Measurements from ENCODE around the gene TMEM258. TPM values are rescaled to one million over a fixed set of nuclear protein-coding genes. Genes with fewer than 3 reads are reported as not detected.

Gene TMEM258
- total RNA-seq, 2 donors from 2014 or later, result 145 to 153 TPM

GRCh38 chr11:61774411-61774810 is 18.0 kb downstream of the TMEM258 start:
- ATAC-seq, result no peak
- DNase-seq (ENCODE audit: low spot score in 2 of 2), result no peak
- no peaks in the 10 kb centered on the region for H3K9me3 Mint-ChIP-seq
- H3K27ac Mint-ChIP-seq, result no peak overlapping the region
- H3K36me3 Mint-ChIP-seq, result no peaks in the 10 kb centered on the region

- H3K9me3 Mint-ChIP-seq, result no peaks in the 10 kb centered on the region
- ATAC-seq (no peak), DNase-seq (ENCODE audit: low spot score in 2 of 2) (no peak)
- no peaks in the 10 kb centered on the region for H3K36me3 Mint-ChIP-seq
- peak overlapping the region in 1 of 2 donors; percentile 49 for H3K27ac Mint-ChIP-seq
These were observed 18.6 kb downstream of the TMEM258 start for GRCh38 chr11:61773809-61774208.

GRCh38 chr11:61773356-61773755 is 19.0 kb downstream of the TMEM258 start:
- Mint-ChIP-seq H3K9me3 (no peaks in the 10 kb centered on the region), H3K27ac (peak overlapping the region in 1 of 2 donors; percentile 49), H3K36me3 (no peaks in the 10 kb centered on the region)
- DNase-seq (ENCODE audit: low spot score in 2 of 2), result no peak
- no peak for ATAC-seq

- ATAC-seq (no peak), DNase-seq (ENCODE audit: low spot score in 2 of 2) (no peak)
- Mint-ChIP-seq H3K36me3 (no peaks in the 10 kb centered on the region), H3K9me3 (no peaks in the 10 kb centered on the region), H3K27ac (no peak overlapping the region)
These were observed 20.4 kb downstream of the TMEM258 start for GRCh38 chr11:61771985-61772455.

GRCh38 chr11:61771195-61771894 is 21.1 kb downstream of the TMEM258 start:
- no peaks in the 10 kb centered on the region for H3K9me3 Mint-ChIP-seq
- H3K27ac Mint-ChIP-seq, result no peak overlapping the region
- no peak for ATAC-seq
- no peak for DNase-seq (ENCODE audit: low spot score in 2 of 2)
- H3K36me3 Mint-ChIP-seq, result no peaks in the 10 kb centered on the region

DNA sequence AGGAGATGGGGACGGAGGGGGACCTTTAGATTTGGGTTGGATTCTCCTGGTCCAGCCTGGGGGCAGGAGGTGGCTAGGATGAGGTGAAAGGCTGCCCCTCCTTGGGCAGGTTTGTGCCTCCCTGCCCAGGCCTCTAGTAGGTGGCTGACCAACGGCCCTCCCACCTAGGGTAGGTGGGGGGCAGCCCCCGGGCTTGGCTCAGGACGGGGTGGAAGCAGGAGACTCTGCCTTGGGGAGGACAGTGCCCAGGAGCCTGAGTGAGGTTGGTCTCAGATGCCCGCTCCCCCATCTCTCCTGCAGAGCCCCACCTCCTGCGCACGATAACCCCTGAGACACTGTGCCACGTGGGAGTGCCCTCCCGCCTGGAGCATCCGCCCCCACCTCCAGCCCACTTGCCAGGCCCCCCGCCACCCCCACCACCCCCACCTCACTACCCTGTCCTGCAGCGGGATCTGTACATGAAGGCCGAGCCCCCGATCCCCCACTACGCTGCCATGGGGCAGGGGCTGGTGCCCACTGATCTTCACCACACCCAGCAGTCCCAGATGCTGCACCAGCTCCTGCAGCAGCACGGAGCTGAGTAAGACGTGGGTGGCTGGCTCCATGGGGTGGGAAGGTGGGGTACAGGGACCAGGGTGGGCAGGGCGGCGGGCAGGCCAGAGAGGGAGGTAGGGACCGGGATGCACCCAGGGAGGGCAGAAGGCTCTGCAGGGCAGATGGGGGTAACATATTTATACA is 22.3 kb downstream of the TMEM258 start:
- ATAC-seq (no peak), DNase-seq (ENCODE audit: low spot score in 2 of 2) (no peak)
- Mint-ChIP-seq H3K36me3 (no peaks in the 10 kb centered on the region), H3K9me3 (no peaks in the 10 kb centered on the region), H3K27ac (no peak overlapping the region)

GRCh38 chr11:61769169-61769920 is 23.1 kb downstream of the TMEM258 start:
- Mint-ChIP-seq H3K9me3 (no peaks in the 10 kb centered on the region), H3K36me3 (no peaks in the 10 kb centered on the region), H3K27ac (no peak overlapping the region)
- ATAC-seq (no peak), DNase-seq (ENCODE audit: low spot score in 2 of 2) (no peak)

DNA sequence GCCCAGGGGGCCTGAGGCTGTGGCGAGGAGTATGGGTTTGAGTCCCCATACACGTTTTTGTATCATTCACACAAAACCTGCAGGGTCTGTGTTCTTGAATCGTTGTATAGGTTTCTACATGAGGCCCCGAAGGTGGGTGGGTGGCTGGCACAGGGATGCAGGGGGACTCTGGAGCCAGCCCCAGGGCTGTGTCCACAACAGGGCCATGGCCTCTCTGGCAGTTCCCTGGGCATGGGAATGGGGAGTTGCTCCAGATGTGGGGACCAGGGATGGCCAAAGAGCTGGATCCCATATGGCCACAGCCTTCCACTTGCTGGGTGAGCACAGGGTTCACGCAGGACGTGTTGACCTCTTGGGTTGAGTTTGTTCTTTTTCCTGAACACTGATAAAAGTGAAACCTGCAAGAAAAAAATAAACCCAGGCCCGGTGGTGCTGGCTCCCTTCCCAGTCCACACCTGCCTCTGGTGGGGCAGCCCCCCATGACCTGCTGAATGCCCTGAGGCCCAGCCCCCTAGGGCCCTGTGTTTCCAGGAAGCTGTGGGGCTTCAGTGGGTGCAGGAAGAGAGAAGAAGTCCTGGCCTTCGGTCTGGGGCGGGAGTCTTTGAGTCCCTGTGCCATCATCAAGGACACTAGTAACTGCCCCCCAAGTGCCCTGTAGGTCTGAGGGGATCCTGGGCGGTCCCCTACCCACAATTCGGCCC is 23.9 kb downstream of the TMEM258 start:
- H3K9me3 Mint-ChIP-seq, result no peaks in the 10 kb centered on the region
- DNase-seq (ENCODE audit: low spot score in 2 of 2) (no peak), ATAC-seq (no peak)
- peak overlapping the region; percentile 25 to 36 for H3K27ac Mint-ChIP-seq
- no peaks in the 10 kb centered on the region for H3K36me3 Mint-ChIP-seq

GRCh38 chr11:61766353-61766841 is 26.0 kb downstream of the TMEM258 start:
- Mint-ChIP-seq H3K27ac (no peak overlapping the region), H3K9me3 (no peaks in the 10 kb centered on the region), H3K36me3 (no peaks in the 10 kb centered on the region)
- no peak for DNase-seq (ENCODE audit: low spot score in 2 of 2)
- ATAC-seq, result no peak

DNA sequence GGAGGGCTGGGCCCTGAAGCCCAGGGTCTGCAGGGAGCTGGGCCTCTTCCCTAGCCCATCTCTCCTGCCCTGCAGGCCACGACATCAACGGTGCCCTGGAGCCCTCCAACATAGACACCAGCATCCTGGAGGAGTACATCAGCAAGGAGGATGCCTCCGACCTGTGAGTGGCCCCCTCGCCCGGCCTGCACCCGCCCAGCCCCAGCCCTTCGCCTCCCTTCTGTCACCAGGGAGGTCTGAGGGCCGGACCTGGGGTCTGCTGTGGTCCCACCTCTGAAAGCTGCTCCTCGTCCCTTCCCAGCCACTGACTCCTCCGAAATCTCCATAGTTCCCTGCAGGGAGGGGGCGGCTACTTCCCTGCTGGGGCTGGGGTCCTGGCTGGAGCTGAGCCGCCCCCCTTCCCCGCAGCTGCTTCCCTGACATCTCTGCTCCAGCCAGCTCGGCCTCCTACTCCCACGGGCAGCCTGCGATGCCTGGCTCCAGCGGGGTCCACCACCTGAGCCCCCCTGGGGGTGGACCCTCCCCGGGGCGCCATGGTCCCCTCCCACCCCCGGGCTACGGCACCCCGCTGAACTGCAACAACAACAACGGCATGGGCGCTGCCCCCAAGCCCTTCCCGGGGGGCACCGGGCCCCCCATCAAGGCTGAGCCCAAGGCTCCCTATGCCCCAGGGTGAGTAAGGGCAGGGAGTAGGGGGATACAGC is 26.7 kb downstream of the TMEM258 start:
- DNase-seq (ENCODE audit: low spot score in 2 of 2) (no peak), ATAC-seq (no peak)
- no peaks in the 10 kb centered on the region for H3K36me3 Mint-ChIP-seq
- H3K9me3 Mint-ChIP-seq, result no peaks in the 10 kb centered on the region
- H3K27ac Mint-ChIP-seq, result no peak overlapping the region

- H3K27ac Mint-ChIP-seq, result no peak overlapping the region
- no peaks in the 10 kb centered on the region for H3K36me3 Mint-ChIP-seq
- no peak for DNase-seq (ENCODE audit: low spot score in 2 of 2)
- H3K9me3 Mint-ChIP-seq, result no peaks in the 10 kb centered on the region
- no peak for ATAC-seq
These were observed 27.7 kb downstream of the TMEM258 start for GRCh38 chr11:61764606-61765260.

DNA sequence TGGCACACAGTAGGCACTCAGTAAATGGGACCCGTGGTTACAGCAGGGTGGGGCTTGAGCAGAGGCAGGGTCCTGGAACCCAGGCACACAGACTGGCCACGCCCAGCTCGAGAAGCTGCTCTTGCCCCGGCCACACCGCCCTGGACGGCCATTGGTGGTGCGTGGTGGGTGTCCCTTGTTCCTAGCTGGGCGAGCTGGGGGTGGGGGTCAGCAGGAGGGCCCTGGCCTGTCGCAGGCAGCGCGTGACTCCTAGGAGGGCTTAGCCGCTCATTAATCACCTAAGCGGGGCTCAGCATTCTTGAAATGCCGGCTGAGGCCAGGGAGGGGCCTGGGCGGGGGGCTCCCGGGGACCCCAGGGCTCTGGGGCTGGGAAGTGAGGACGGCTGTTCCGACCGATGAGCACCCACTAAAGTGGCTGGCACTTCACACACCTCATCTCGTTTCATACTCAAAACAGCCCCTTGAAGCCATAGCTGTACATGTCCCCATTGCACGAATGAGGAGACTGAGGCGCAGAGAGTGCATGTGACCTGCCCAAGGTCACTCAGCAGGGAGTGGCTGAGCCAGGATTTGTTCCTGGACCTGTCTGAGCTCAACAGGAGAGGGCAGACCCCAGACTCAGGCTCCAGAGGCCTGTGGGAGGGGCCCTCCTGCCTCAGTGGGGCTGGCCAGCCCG is 28.3 kb downstream of the TMEM258 start:
- H3K36me3 Mint-ChIP-seq, result no peaks in the 10 kb centered on the region
- H3K27ac Mint-ChIP-seq, result no peak overlapping the region
- H3K9me3 Mint-ChIP-seq, result no peaks in the 10 kb centered on the region
- no peak for DNase-seq (ENCODE audit: low spot score in 2 of 2)
- ATAC-seq, result no peak

DNA sequence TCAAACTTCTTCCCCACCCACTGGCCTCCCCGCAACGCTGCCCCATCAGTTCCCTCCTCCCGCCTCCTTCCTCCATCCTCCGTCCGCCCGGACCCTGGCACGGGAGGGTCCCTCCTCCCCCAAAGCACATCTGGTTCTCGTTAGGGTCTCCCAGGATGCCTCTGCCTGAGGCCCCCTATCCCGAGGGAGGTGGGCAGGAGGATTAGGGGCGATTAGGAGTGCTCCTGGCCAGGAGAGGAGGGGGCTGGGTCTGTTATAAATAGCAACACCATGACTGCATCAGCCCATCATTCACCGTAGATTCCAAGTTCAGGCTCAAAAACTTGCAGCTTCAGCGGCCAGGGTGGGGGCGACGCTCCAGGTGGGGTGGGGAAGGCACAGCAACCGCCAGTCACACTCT is 29.6 kb downstream of the TMEM258 start:
- H3K9me3 Mint-ChIP-seq, result no peaks in the 10 kb centered on the region
- H3K27ac Mint-ChIP-seq, result no peak overlapping the region
- no peak for ATAC-seq
- DNase-seq (ENCODE audit: low spot score in 2 of 2), result no peak
- no peaks in the 10 kb centered on the region for H3K36me3 Mint-ChIP-seq

DNA sequence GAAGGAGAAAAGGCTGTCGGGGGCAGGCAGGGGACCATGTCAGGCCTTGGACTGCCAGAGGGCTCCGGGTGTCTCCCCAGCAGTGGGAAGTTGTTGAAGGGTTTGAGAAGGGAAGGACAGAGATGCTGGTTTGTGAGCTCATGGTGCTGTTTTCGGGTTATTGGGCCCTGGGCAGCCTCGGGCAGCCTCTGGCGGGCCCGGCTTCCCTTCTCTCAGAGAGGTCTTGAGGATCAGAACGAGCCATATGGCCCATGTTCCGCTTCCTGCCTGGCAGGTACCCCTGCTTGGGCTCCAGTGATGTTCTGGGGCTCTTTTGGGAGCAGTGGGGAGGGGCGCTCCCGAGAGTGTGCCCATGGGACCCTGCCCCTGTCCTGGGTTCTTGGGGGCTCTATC is 30.2 kb downstream of the TMEM258 start:
- Mint-ChIP-seq H3K36me3 (no peaks in the 10 kb centered on the region), H3K9me3 (no peaks in the 10 kb centered on the region), H3K27ac (peak overlapping the region in 1 of 2 donors; percentile 12)
- ATAC-seq, result no peak
- no peak for DNase-seq (ENCODE audit: low spot score in 2 of 2)

Measured in activated naive CD4-positive, alpha-beta T cell treated with anti-CD3 and anti-CD28 coated beads, Interleukin-2, amount 50 U/mL, for 72 hours (primary cell).